GM12872 (cell line): ENCODE results near the gene PDS5B.

Experiments used
- TF ChIP-seq, protein P1 (sequence below): IDR thresholded peaks from 3 replicates; pipeline ENCODE4 v1.5.1; 2011; ENCODE audit warnings: low read depth, mild to moderate bottlenecking, low read length, moderate library complexity; ENCODE audit not compliant: insufficient read depth

Gene PDS5B

DNA sequence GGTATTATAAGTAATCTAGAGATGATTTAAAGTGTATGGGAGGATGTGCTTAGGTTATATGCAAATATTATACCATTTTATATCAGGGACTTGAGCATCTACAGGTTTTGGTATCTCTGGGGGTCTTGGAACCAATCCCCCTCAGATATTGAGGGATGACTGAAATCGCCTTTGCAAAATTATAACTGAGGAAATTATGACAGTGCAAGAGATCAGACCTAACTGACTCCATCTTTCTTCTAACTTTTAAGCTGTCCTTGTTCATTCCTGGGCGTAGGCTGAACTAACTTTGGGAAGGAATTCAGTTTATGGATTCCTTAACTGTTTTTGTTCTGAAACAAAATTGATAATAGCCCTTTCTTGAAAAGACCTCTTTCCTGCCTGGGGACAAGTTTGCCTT is 239.2 kb downstream of the PDS5B start:
- TF ChIP-seq, protein P1, sequence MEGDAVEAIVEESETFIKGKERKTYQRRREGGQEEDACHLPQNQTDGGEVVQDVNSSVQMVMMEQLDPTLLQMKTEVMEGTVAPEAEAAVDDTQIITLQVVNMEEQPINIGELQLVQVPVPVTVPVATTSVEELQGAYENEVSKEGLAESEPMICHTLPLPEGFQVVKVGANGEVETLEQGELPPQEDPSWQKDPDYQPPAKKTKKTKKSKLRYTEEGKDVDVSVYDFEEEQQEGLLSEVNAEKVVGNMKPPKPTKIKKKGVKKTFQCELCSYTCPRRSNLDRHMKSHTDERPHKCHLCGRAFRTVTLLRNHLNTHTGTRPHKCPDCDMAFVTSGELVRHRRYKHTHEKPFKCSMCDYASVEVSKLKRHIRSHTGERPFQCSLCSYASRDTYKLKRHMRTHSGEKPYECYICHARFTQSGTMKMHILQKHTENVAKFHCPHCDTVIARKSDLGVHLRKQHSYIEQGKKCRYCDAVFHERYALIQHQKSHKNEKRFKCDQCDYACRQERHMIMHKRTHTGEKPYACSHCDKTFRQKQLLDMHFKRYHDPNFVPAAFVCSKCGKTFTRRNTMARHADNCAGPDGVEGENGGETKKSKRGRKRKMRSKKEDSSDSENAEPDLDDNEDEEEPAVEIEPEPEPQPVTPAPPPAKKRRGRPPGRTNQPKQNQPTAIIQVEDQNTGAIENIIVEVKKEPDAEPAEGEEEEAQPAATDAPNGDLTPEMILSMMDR = no peak
